ENCODE measurements around the gene AURKB. TPM values are rescaled to one million over a fixed set of nuclear protein-coding genes. Genes with fewer than 3 reads are reported as not detected.
A peak's percentile ranks its signal among the peaks of the same experiment; 100 is the strongest.

Gene AURKB
- total RNA-seq, 1 donor from 2014 or later = 136 TPM

- no peak for TF ChIP-seq CTCF (conservative IDR thresholded peaks at IDR 0.05; ENCODE audit: low read depth, low read length)
Measured at GRCh38 chr17:8235676-8236075, 25.3 kb upstream of the AURKB start.

GRCh38 chr17:8234361-8235270 lies 24.2 kb upstream of the AURKB start:
- no peak overlapping the region for H3K4me3 ChIP-seq (ENCODE audit: low read depth, low read length)
- DNase-seq (ENCODE audit: low read depth) = no peak
- TF ChIP-seq CTCF (conservative IDR thresholded peaks at IDR 0.05; ENCODE audit: low read depth, low read length) = no peak

More at GRCh38 chr17:8235676-8236075, 25.3 kb upstream of the AURKB start:
- DNase-seq (ENCODE audit: low read depth) = no peak
- H3K4me3 ChIP-seq (ENCODE audit: low read depth, low read length) = no peak overlapping the region

GRCh38 chr17:8231701-8232100 lies 21.3 kb upstream of the AURKB start:
- TF ChIP-seq CTCF (conservative IDR thresholded peaks at IDR 0.05; ENCODE audit: low read depth, low read length) = no peak
- no peak for DNase-seq (ENCODE audit: low read depth)
- H3K4me3 ChIP-seq (ENCODE audit: low read depth, low read length) = no peak overlapping the region

GRCh38 chr17:8227238-8227581 lies 16.8 kb upstream of the AURKB start:
- peak overlapping the region; percentile 27 for H3K4me3 ChIP-seq (ENCODE audit: low read depth, low read length)
- no peak for TF ChIP-seq CTCF (conservative IDR thresholded peaks at IDR 0.05; ENCODE audit: low read depth, low read length)
- no peak for DNase-seq (ENCODE audit: low read depth)

- no peak for TF ChIP-seq CTCF (conservative IDR thresholded peaks at IDR 0.05; ENCODE audit: low read depth, low read length)
- peak overlapping the region; percentile 27 for H3K4me3 ChIP-seq (ENCODE audit: low read depth, low read length)
- no peak for DNase-seq (ENCODE audit: low read depth)
Measured at GRCh38 chr17:8226536-8227237, 16.3 kb upstream of the AURKB start.

- no peak for DNase-seq (ENCODE audit: low read depth)
- H3K4me3 ChIP-seq (ENCODE audit: low read depth, low read length) = no peak overlapping the region
- no peak for TF ChIP-seq CTCF (conservative IDR thresholded peaks at IDR 0.05; ENCODE audit: low read depth, low read length)
Measured at GRCh38 chr17:8225813-8226535, 15.6 kb upstream of the AURKB start.
